Iris pigment epithelial cell (primary cell): ENCODE data around the gene CCND1.
"Not testable (repeated sequence)": the region's sequence is repeated elsewhere in the genome, so short reads cannot be mapped to it uniquely, and the experiment has no call there.

Source experiments
- DNase-seq: peaks from one replicate; pipeline ENCODE4 v3.0.0-alpha.2; 2011; ENCODE audit warnings: low read depth

Gene CCND1

GRCh38 chr11:69617682-69618081, 23.3 kb upstream of the CCND1 start:
- no peak for DNase-seq

- DNase-seq = no peak
Observed at GRCh38 chr11:69618237-69618636, 22.7 kb upstream of the CCND1 start.

GRCh38 chr11:69620683-69621290, 20.2 kb upstream of the CCND1 start:
- DNase-seq = no peak

GRCh38 chr11:69622097-69622681, 18.8 kb upstream of the CCND1 start:
- not testable (repeated sequence) for DNase-seq

GRCh38 chr11:69624293-69624692, 16.7 kb upstream of the CCND1 start:
- DNase-seq = no peak

GRCh38 chr11:69625476-69625875, 15.5 kb upstream of the CCND1 start:
- no peak for DNase-seq

GRCh38 chr11:69627551-69627950, 13.4 kb upstream of the CCND1 start:
- no peak for DNase-seq

GRCh38 chr11:69630017-69630416, 10.9 kb upstream of the CCND1 start:
- DNase-seq = no peak

GRCh38 chr11:69630424-69630823, 10.5 kb upstream of the CCND1 start:
- DNase-seq = no peak

- DNase-seq = no peak
Observed at GRCh38 chr11:69632900-69633299, 8.1 kb upstream of the CCND1 start.

GRCh38 chr11:69634069-69634468, 6.9 kb upstream of the CCND1 start:
- DNase-seq = no peak

GRCh38 chr11:69634590-69634989, 6.4 kb upstream of the CCND1 start:
- DNase-seq = no peak

- DNase-seq = no peak
Observed at GRCh38 chr11:69635195-69635594, 5.8 kb upstream of the CCND1 start.

- DNase-seq = no peak
Observed at GRCh38 chr11:69635804-69636511, 5.0 kb upstream of the CCND1 start.

- peak; percentile 96 for DNase-seq
Observed at GRCh38 chr11:69636512-69637197, 4.3 kb upstream of the CCND1 start.

- no peak for DNase-seq
Observed at GRCh38 chr11:69637198-69637940, 3.6 kb upstream of the CCND1 start.

- peak; percentile 81 for DNase-seq
Observed at GRCh38 chr11:69637941-69638871, 2.8 kb upstream of the CCND1 start.

GRCh38 chr11:69638941-69639681, 1.8 kb upstream of the CCND1 start:
- peak; percentile 99 for DNase-seq

- no peak for DNase-seq
Observed at GRCh38 chr11:69639831-69640230, 1.1 kb upstream of the CCND1 start.

GRCh38 chr11:69640260-69640994, 529 bp upstream of the CCND1 start:
- DNase-seq = peak; percentile 62
